HCT116 (cell line): ENCODE measurements around the gene PPP1R14B.

Experiments used
- EGR1 ChIP-seq: IDR thresholded peaks from 2 replicates; pipeline ENCODE4 v1.6.1; 2012; ENCODE audit warnings: low read depth
- EZH2 ChIP-seq: fragments of 200-600 bp; sonication (generic); IDR thresholded peaks from 2 replicates; pipeline ENCODE4 v1.6.1; 2017; ENCODE audit warnings: antibody characterized with exemption, mixed run types
- POLR2A ChIP-seq: IDR thresholded peaks from 2 replicates; pipeline ENCODE4 v1.7.0; 2011; ENCODE audit warnings: borderline replicate concordance; ENCODE audit not compliant: insufficient read depth, insufficient read length; ENCODE audit errors: extremely low read depth
- POLR2AphosphoS5 ChIP-seq: IDR thresholded peaks from 2 replicates; pipeline ENCODE4 v1.6.1; 2011; ENCODE audit warnings: mild to moderate bottlenecking, low read depth, low read length, moderate library complexity
- YY1 ChIP-seq: IDR thresholded peaks from 2 replicates; pipeline ENCODE4 v1.6.1; 2011; ENCODE audit warnings: low read length, low read depth, moderate library complexity, mild to moderate bottlenecking; ENCODE audit not compliant: insufficient replicate concordance; ENCODE audit errors: extremely low read depth
- ZNF274 ChIP-seq: fragments of 200-500 bp; sonication (Bioruptor generic); IDR thresholded peaks from 2 replicates; pipeline ENCODE4 v1.6.1; 2014; ENCODE audit warnings: mild to moderate bottlenecking, low read depth, low read length, inconsistent platforms
- TF ChIP-seq, protein P1 (sequence below), 3 experiments: fragments of 200-600 bp in 1 of 3; sonication (generic) in 1 of 3; IDR thresholded peaks in 2 of 3; conservative IDR thresholded peaks in 1 of 3; 2 replicates each; pipeline ENCODE4 v1.5.1; 2012 to 2017; ENCODE audit warnings: low read depth in 2 of 3, low read length in 2 of 3, antibody characterized with exemption in 1 of 3, borderline replicate concordance in 1 of 3, control low read depth in 1 of 3, mild to moderate bottlenecking in 1 of 3, mixed read lengths in 1 of 3, mixed run types in 1 of 3, moderate library complexity in 1 of 3; ENCODE audit not compliant: insufficient read depth in 1 of 3

DNA sequence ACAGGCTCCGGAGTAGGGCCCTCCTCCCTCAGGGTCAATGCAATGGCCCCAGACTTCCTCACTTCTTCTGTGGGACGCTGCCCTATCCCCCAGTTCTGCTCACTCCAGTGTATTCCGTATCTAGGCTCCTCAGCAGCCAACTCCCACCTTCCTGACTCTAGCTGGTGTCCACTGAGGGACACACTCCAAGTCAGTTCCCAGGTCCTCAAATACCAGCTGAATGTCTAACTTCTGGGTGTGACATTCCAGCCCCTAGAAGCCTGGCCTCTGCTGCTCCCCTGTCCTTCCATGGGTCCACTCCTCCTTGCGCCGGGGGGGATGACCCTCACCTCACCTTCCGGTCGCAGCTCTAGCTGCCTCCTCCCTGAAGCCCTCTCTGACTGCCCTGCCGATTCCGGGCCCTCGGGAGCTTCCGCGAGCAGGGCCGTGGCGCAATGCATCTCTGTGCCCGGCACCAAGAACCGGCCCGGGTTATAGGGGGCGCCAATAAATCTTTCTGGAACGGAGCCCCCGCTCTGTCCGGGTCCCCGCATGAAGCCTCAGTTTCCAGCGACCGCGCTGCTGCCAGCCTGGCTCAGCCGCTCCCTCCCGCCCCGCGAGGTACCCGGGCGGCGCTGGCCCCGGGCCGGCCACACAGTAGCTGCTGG lies 22.3 kb upstream of the PPP1R14B start:
- TF ChIP-seq ZNF274 (no peak), POLR2A (peak; percentile 14), EZH2 (no peak), EGR1 (no peak), POLR2AphosphoS5 (no peak; the same call in 1 of the 2 replicates), YY1 (peak; percentile 55)
- TF ChIP-seq, protein P1, sequence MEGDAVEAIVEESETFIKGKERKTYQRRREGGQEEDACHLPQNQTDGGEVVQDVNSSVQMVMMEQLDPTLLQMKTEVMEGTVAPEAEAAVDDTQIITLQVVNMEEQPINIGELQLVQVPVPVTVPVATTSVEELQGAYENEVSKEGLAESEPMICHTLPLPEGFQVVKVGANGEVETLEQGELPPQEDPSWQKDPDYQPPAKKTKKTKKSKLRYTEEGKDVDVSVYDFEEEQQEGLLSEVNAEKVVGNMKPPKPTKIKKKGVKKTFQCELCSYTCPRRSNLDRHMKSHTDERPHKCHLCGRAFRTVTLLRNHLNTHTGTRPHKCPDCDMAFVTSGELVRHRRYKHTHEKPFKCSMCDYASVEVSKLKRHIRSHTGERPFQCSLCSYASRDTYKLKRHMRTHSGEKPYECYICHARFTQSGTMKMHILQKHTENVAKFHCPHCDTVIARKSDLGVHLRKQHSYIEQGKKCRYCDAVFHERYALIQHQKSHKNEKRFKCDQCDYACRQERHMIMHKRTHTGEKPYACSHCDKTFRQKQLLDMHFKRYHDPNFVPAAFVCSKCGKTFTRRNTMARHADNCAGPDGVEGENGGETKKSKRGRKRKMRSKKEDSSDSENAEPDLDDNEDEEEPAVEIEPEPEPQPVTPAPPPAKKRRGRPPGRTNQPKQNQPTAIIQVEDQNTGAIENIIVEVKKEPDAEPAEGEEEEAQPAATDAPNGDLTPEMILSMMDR (IDR thresholded peaks at IDR 0.05 in 2 of 3, conservative IDR thresholded peaks at IDR 0.05 in 1 of 3; ENCODE audit: borderline replicate concordance in 1 of 3, insufficient read depth in 1 of 3, low read depth in 2 of 3, low read length in 2 of 3), result no peak
